ENCODE data around the gene ETV1. TPM values are rescaled to one million over a fixed set of nuclear protein-coding genes. Genes with fewer than 3 reads are reported as not detected.
"Not testable (repeated sequence)": the region's sequence is repeated elsewhere in the genome, so short reads cannot be mapped to it uniquely, and the experiment has no call there.

ETV1 gene
- total RNA-seq, 1 donor from 2014 or later = 89.0 TPM

DNA sequence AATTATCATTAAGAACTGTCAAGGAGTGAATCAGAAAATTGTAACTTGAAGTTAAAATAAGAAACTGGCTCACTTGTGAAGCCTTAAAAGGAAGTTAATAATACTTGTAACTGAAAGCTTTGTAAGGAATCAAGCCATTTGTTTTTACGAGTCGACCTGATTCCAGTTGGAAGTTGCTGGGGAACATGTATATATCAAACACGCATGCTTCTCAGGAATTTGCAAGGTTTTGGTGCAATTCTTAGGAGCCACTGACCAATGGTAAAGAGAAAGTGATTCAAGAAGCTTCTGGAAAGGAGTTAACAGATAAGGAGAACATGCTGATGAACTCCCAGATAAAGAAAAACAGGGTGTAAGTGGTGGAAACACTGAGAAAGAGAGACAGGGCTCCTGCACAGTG lies 56.4 kb downstream of the ETV1 start:
- H3K4me3 ChIP-seq = no peak overlapping the region
- ATAC-seq (no peak), DNase-seq (no peak)
- no peak for TF ChIP-seq CTCF (IDR thresholded peaks at IDR 0.05)
- H3K9me3 ChIP-seq = no peaks in the 10 kb centered on the region
- H3K27ac ChIP-seq = no peak overlapping the region
- H3K4me1 ChIP-seq = no peaks in the 10 kb centered on the region
- intact Hi-C loops (cut with DNase I) = no loop called here
- H3K36me3 ChIP-seq = peaks cover 30% of the 10 kb centered on the region
- H3K27me3 ChIP-seq (ENCODE audit: low read depth) = no peaks in the 10 kb centered on the region

- Histone ChIP-seq H3K4me1 (no peaks in the 10 kb centered on the region), H3K36me3 (peaks cover 30% of the 10 kb centered on the region), H3K27ac (no peak overlapping the region), H3K9me3 (no peaks in the 10 kb centered on the region), H3K4me3 (no peak overlapping the region), H3K27me3 (ENCODE audit: low read depth) (no peaks in the 10 kb centered on the region)
- no peak for TF ChIP-seq CTCF (IDR thresholded peaks at IDR 0.05)
- intact Hi-C loops (cut with DNase I) = no loop called here
- ATAC-seq = no peak
- DNase-seq = no peak
Observed at GRCh38 chr7:13932131-13932530, 57.3 kb downstream of the ETV1 start.

DNA sequence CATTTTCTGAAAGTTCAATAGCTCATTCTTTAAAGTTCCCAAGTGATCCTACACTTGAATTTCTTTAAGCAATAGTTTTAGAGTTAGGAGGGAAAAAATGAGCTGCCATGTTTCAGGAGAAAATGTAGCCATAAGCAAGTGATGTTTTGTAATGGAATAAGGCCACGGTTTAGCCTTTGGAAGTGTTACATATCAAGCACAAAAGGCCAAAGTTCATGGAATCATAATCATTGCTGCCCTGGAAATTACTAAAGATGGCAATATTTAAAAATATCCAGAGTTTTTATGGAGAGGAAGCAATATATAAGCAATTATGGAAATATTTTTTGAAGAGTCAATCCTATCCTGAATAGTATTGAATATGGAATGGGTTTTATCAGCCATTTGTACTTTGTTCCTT lies 68.4 kb downstream of the ETV1 start:
- Histone ChIP-seq H3K27ac (peak overlapping the region; percentile 18), H3K4me1 (peaks cover 5% of the 10 kb centered on the region), H3K36me3 (no peaks in the 10 kb centered on the region), H3K9me3 (no peaks in the 10 kb centered on the region), H3K27me3 (ENCODE audit: low read depth) (no peaks in the 10 kb centered on the region), H3K4me3 (no peak overlapping the region)
- DNase-seq (no peak), ATAC-seq (no peak)
- intact Hi-C loops (cut with DNase I) = no loop called here
- no peak for TF ChIP-seq CTCF (IDR thresholded peaks at IDR 0.05)

DNA sequence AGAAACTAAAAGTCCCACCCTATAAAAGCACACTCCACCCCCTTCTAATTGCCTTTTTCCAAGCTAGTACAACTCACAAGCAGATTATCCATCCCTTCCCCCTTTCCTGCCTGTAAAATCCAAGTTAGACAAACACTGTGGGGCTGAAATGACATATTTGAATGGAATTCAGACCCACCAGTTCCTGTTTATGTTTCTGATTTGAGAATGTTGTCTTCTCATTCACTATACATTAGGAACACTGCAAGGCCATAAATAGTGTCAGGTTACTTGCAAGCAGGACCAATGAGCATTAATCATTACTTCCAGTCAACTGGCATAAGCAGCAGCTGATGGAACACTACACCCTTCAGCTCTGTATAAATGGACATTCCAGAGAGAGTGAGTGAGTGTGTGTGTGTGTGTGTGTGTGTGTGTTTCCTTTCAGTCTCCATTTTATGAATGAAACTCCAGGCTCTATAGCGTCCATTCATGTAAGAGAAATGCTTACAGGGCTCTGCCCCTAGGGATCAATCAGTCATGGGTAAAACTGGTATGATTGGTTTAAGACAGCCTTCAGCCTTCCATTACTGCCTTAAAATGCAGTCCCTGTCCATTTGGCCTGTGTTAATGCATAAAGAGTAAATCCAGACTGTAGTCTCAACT lies 69.3 kb downstream of the ETV1 start:
- peak overlapping the region; percentile 18 for H3K27ac ChIP-seq

GRCh38 chr7:13918333-13918732 lies 71.1 kb downstream of the ETV1 start:
- DNase-seq; H3K4me1 ChIP-seq; H3K27ac ChIP-seq; ATAC-seq; H3K4me3 ChIP-seq; intact Hi-C loops (cut with DNase I); H3K36me3 ChIP-seq; H3K9me3 ChIP-seq; H3K27me3 ChIP-seq (ENCODE audit: low read depth): not testable (repeated sequence)

More for the DNA sequence above, 69.3 kb downstream of the ETV1 start:
- Histone ChIP-seq H3K4me3 (no peak overlapping the region), H3K27me3 (ENCODE audit: low read depth) (no peaks in the 10 kb centered on the region), H3K4me1 (peaks cover 5% of the 10 kb centered on the region), H3K36me3 (no peaks in the 10 kb centered on the region), H3K9me3 (no peaks in the 10 kb centered on the region)
- ATAC-seq (peak; percentile 55 to 70), DNase-seq (no peak)
- intact Hi-C loops (cut with DNase I) = no loop called here
- TF ChIP-seq CTCF (IDR thresholded peaks at IDR 0.05) = no peak

- ATAC-seq, H3K9me3 ChIP-seq: not testable (repeated sequence)
Observed at GRCh38 chr7:13917103-13917502, 72.4 kb downstream of the ETV1 start.

More at GRCh38 chr7:13917103-13917502, 72.4 kb downstream of the ETV1 start:
- H3K4me1 ChIP-seq; H3K27me3 ChIP-seq (ENCODE audit: low read depth); H3K4me3 ChIP-seq; DNase-seq; H3K36me3 ChIP-seq; H3K27ac ChIP-seq; intact Hi-C loops (cut with DNase I): not testable (repeated sequence)

Measured in lower lobe of right lung (tissue), 2 donors.